ENCODE results near the gene MTHFSD. TPM values are rescaled to one million over a fixed set of nuclear protein-coding genes. Genes with fewer than 3 reads are reported as not detected.

Gene MTHFSD
- total and polyA plus RNA-seq, 9 donors: 11.0 to 24.9 (median 21.8) TPM

DNA sequence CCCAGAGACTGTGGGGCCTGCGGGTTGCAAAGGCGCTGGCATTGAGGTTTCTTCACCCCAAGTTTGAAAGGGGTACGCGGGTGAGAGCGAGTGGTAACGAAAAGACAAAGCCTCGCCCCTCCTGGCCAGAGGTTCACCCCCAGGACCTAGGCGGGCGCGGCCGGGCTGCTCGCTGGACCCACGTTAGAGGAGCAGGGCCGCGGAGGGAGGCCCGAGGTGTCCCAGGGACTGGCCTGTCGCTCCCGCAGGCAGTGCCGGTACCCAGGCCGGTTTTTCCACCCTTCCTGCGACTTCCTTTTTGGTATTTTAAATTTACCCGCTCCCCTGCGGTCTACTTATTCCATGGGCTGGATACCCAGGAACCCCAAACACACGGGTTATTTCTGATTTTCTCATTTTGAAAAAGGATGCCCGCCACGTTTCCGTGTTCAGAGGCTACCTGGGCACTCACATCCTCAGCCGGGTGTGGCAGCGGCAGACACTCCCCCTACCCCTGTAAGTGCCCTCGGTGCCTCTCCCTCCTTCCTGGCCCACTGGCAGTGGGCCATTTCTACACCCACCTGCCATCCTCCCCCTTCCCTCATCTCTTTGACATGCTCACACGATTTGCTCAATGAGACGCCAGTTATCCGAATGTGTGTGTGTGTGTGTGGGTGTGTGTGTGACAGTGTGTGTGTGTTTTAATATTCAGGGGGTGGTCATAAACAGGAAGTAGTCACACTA, 21.7 kb upstream of the MTHFSD start:
- no peak for DNase-seq
- Histone ChIP-seq H3K27me3 (no peaks in the 10 kb centered on the region), H3K4me1 (ENCODE audit: insufficient read depth) (no peaks in the 10 kb centered on the region), H3K36me3 (no peaks in the 10 kb centered on the region), H3K4me3 (no peak overlapping the region), H3K9me3 (no peaks in the 10 kb centered on the region), H3K27ac (no peak overlapping the region)
- TF ChIP-seq POLR2A (IDR thresholded peaks at IDR 0.05) (no peak), EP300 (IDR thresholded peaks at IDR 0.05) (no peak)
- TF ChIP-seq, protein P1, sequence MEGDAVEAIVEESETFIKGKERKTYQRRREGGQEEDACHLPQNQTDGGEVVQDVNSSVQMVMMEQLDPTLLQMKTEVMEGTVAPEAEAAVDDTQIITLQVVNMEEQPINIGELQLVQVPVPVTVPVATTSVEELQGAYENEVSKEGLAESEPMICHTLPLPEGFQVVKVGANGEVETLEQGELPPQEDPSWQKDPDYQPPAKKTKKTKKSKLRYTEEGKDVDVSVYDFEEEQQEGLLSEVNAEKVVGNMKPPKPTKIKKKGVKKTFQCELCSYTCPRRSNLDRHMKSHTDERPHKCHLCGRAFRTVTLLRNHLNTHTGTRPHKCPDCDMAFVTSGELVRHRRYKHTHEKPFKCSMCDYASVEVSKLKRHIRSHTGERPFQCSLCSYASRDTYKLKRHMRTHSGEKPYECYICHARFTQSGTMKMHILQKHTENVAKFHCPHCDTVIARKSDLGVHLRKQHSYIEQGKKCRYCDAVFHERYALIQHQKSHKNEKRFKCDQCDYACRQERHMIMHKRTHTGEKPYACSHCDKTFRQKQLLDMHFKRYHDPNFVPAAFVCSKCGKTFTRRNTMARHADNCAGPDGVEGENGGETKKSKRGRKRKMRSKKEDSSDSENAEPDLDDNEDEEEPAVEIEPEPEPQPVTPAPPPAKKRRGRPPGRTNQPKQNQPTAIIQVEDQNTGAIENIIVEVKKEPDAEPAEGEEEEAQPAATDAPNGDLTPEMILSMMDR (IDR thresholded peaks at IDR 0.05): no peak
- intact Hi-C loops (cut with DNase I): no loop called here
- WGBS, 3 donors: 35 to 42% (median 39%) methylated on average over 32 to 33 of the region's 33 CpGs

GRCh38 chr16:86575754-86576557, 20.9 kb upstream of the MTHFSD start:
- H3K4me1 ChIP-seq (ENCODE audit: insufficient read depth): no peaks in the 10 kb centered on the region
- no peaks in the 10 kb centered on the region for H3K27me3 ChIP-seq
- no peaks in the 10 kb centered on the region for H3K36me3 ChIP-seq
- WGBS, 3 donors: 0 to 4% (median 1%) methylated on average over 54 of the region's 54 CpGs
- H3K4me3 ChIP-seq: no peak overlapping the region
- H3K27ac ChIP-seq: no peak overlapping the region
- no peaks in the 10 kb centered on the region for H3K9me3 ChIP-seq
- intact Hi-C loops (cut with DNase I): no loop called here
- peak in 1 of 5 donors; percentile 60 for DNase-seq
- TF ChIP-seq EP300 (IDR thresholded peaks at IDR 0.05) (no peak), POLR2A (IDR thresholded peaks at IDR 0.05) (no peak)
- TF ChIP-seq, protein P1 (IDR thresholded peaks at IDR 0.05): peak in 1 of 3 donors; percentile 26

DNA sequence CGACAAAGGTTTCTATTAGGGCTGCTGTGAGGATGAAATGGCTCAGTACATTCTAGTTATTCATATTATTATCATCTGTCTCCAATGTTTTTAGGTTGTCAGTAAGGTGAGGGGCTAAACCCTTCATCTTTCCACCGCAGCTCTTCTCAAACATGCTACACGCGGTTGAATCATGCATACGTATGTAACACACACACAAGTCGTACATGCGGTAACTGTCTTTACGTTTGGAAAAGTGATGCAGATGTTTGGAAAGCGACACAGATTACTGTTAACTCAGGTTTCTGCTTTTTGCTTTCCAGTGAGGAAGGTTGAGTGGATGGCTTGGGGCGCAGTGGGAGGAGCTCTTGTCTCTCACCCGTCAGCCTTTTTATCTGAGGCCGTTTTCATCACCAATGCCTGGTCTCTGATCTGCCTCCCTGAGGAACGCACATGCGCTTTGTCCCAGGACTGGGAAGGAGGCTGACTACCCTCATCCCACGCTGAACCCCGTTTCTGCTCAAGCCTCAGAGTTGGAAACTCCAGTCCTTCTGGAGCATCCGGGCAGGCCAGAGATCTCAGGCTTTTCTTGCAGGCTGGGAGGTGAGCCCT, 20.2 kb upstream of the MTHFSD start:
- WGBS, 3 donors: 67 to 74% (median 69%) methylated on average over 17 of the region's 17 CpGs
- Histone ChIP-seq H3K27me3 (no peaks in the 10 kb centered on the region), H3K36me3 (no peaks in the 10 kb centered on the region), H3K9me3 (no peaks in the 10 kb centered on the region), H3K27ac (no peak overlapping the region), H3K4me1 (ENCODE audit: insufficient read depth) (no peaks in the 10 kb centered on the region), H3K4me3 (no peak overlapping the region)
- DNase-seq: no peak
- TF ChIP-seq, protein P1 (IDR thresholded peaks at IDR 0.05): no peak
- no peak for TF ChIP-seq EP300 (IDR thresholded peaks at IDR 0.05)
- no peak for TF ChIP-seq POLR2A (IDR thresholded peaks at IDR 0.05)
- intact Hi-C loops (cut with DNase I): no loop called here

DNA sequence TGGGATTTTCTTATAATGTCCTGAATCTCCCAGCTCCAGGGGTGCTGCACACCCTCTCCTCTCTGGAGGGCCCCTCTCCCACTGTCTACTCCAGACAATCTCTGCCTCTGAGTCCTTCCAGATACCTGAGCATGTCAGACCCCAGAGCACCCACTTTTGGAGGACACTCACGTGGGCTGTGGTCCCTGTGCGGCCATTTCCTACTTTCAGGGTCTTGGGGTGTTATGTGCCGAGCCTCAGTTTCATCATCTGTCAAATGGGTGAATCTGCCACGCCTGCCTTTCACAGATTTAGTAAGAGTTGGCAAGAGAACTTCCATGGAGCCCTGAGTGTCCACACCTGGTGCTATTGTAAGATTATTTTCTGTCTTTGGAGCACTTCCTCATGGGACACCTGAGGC, 19.6 kb upstream of the MTHFSD start:
- TF ChIP-seq EP300 (IDR thresholded peaks at IDR 0.05): no peak
- WGBS, 3 donors: 79 to 95% (median 82%) methylated on average over 4 of the region's 4 CpGs
- H3K36me3 ChIP-seq: no peaks in the 10 kb centered on the region
- no peaks in the 10 kb centered on the region for H3K4me1 ChIP-seq (ENCODE audit: insufficient read depth)
- DNase-seq: no peak
- no peaks in the 10 kb centered on the region for H3K27me3 ChIP-seq
- intact Hi-C loops (cut with DNase I): loop anchor here in 2 of 4 donors (5.0 kb wide), 2 partner anchors 188 to 483 kb away; no protein-coding TSS in a partner anchor
- no peak overlapping the region for H3K27ac ChIP-seq
- H3K4me3 ChIP-seq: no peak overlapping the region
- no peaks in the 10 kb centered on the region for H3K9me3 ChIP-seq

Data from ovary (tissue), 9 donors.